Measurements from ENCODE around the gene RGMB.

RGMB gene

DNA sequence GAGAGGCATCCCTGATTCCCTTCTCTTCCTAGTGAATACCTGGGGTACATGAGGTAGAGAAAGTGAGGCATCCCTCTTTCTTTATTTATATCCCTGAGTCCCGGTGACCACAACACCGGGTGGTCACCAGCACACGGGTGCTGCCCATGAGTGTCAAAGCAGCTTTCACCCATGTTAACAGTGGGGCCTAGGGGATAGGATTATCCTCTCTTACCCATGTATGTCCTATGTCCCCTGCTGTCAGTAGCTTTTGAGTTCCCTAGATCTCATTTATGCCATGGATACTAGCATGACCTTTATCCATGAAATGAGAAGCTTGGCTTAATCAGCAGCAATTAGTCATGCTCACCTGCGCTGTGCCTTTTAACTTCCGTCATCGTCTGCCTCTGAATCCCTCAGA, 71.4 kb downstream of the RGMB start:
- H3K9me3 ChIP-seq (ENCODE audit: control insufficient read depth, low read depth, low read length), result peaks cover 24% of the 10 kb centered on the region
- H3K36me3 ChIP-seq (ENCODE audit: control insufficient read depth, low read depth, low read length), result no peaks in the 10 kb centered on the region
- no peaks in the 10 kb centered on the region for H3K4me1 ChIP-seq (ENCODE audit: control insufficient read depth, low read depth, low read length)
- no peak overlapping the region for H3K27ac ChIP-seq (ENCODE audit: low read length)
- H3K9ac ChIP-seq (ENCODE audit: low read length), result no peak overlapping the region
- no peaks in the 10 kb centered on the region for H3K27me3 ChIP-seq (ENCODE audit: control insufficient read depth, insufficient read depth, low read length)
- H3K4me3 ChIP-seq (ENCODE audit: low read length), result no peak overlapping the region

GRCh38 chr5:98845878-98846277, 72.4 kb downstream of the RGMB start:
- Histone ChIP-seq H3K4me3 (ENCODE audit: low read length) (no peak overlapping the region), H3K9ac (ENCODE audit: low read length) (no peak overlapping the region), H3K27me3 (ENCODE audit: control insufficient read depth, insufficient read depth, low read length) (no peaks in the 10 kb centered on the region), H3K9me3 (ENCODE audit: control insufficient read depth, low read depth, low read length) (peaks cover 24% of the 10 kb centered on the region), H3K36me3 (ENCODE audit: control insufficient read depth, low read depth, low read length) (no peaks in the 10 kb centered on the region), H3K4me1 (ENCODE audit: control insufficient read depth, low read depth, low read length) (no peaks in the 10 kb centered on the region), H3K27ac (ENCODE audit: low read length) (no peak overlapping the region)
